T-helper 2 cell treated with Interferon-gamma antibody and Interleukin-4, amounts not matched to agents 100 ng/mL and 5 ng/mL, for 36 hours (primary cell): Measurements from ENCODE around the gene SARM1. TPM values are rescaled to one million over a fixed set of nuclear protein-coding genes. Genes with fewer than 3 reads are reported as not detected.

Experiments used
- intact Hi-C: fragments of 100-400 bp; cut with micrococcal nuclease; formaldehyde crosslinking; loops from one replicate; pipeline ENCODE4 v1.15.1; 2023
- total RNA-seq: library from RNA; stranded (reverse); gene quantifications from 2 replicates; pipeline ENCODE4 v1.2.3, GENCODE V29; 2022

SARM1 gene
- total RNA-seq, 1 donor from 2014 or later: 21.0 TPM

DNA sequence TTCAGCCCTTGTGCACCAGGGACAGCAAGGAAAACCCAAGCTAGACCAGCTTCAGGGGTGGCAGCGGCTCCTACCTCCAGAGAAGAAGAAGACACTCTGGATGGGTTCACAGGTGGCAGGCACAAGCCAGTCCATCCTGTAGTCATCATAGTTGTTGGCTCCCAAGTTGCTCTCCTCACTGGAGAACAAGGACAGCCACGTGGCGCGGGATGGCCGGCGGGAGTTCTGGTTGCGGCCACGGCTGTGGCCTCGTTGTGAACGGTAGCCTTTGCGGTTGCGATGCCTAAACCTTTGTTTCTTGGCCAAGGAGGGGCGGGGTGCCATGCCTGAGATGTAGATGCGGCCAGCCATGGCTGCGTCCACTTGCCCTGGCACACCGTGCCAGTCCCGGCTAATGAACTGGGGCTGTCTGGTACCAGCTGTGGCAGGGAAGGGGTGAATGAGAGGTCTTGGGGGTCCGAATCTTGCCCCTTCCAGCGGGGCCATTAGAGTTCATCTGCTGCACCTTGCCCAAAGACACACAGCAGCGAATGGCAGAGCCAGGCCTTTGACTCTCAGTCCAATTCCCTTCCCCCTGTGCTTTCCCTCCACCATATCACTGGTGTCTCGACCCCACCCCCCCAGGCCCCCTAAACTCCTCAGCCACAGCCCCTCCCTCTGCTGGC is 3.7 kb upstream of the SARM1 start:
- intact Hi-C loops: no loop called here

DNA sequence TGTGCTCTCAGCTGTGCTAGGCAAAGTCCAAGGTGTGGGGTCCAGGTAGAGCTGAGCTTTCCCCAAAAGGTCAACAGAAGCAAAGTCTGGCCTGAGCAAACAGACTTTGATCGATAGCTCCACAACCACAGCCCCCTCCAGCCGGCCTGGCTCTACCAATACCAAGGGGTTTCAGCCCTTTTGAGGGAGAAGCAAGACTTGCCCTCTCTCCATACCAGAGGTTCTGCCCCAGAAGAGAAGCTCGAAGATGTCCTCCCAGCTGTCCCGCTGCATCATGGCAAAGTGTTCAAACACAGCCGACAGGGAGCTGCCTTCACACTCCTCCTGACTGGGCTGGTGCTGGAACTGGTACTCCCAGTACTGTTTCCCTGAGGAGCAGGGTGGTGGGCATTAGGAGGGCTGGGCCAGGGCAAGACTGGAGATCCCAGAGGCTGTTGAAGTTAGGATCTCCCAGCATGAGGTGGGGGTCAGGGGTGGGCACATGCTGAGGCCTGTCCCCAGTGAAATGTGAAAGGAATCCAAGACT is 3.1 kb upstream of the SARM1 start:
- intact Hi-C loops: no loop called here

DNA sequence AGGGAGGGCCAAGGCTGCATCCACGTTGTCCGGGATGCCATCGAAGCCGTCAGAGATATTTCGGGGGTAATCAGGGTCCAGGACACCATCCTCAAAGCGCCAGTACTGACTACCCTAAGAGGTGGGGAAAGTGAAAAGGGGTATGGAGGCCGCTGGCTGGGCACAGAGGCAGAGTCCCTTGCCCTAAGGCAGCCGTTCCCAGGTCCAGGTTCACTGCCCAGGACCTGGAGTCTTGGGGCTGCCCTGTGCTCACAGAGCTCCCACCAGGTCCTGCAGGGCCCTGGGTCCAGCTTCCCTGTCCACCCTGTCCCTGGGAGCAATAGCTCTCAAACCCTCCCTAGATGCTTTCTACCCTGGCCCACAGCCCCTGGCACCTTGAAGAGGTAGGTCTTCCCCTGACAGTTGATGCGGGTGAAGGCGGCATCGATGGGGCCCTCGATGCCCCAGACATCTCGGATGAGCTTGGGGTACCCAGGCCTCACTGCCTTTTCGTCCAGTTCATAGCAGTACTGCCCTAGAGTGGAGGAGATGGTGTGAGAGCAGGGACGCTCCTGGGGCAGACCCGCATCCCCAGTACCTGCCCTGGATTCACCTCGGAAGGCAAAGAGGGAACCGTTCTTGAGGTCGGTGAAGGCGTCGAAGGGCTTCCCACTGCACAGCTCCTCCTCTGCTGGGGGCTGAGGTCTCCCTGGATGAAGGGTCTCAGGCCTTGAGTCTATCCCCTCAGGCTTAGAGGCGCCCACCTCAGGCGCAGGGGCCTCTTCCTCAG is 2.4 kb upstream of the SARM1 start:
- intact Hi-C loops: no loop called here

DNA sequence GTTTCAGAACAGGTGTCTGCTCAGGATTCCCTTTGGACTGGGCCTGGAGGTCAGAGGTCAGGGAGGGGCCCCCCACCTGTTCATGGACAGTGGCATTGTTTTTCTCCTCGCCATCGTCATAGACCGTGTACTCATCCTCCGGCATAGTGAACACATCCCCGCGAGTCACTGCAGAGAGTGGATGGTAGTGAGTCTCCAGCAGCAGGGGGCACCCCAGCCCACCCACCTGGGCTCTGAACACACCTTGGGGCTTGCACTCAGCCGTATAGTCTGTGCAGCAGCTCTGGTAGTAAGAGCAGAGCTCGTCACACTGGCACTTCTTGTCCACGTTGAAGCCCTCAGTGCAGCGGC is 1.8 kb upstream of the SARM1 start:
- intact Hi-C loops: loop anchor here (2.0 to 10.0 kb wide), 2 partner anchors 51 to 175 kb away; partner anchors contain the start of gene TMEM97

DNA sequence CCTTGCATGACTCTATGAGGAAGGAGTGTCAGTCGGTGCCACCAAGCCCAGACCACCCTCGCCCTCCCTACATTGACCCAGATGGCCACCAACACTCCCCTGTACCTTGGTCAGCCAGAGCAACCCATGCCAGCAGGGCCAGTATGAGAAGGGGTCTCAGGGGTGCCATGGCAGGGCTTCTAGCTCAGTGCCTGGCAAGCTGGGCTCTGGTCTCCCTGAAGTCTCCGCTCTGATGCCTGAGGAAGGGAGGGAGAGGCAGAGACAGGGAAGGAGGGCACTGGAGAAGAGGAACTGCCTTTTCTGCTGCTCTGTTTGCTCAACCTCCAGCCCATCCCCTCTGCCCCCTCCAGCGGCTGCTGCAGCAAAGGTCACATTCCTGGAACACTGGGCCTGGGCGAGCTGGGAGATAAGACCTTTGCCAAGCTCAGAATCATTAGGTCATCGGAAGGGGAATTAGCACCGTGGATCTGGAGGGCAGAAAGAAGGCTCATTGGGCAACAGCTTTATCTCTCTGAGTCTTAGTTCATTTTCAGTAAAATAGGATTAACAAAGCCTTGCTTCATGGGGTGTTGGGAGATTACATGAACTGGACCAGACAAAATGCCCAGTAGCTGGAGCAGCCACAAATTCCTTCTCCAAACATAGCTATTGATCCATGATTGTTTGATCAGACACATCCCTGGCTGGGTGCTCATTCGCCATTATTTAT is 1.3 kb upstream of the SARM1 start, which contains the start of gene VTN:
Gene VTN, minus strand, starts transcription at position 273 of the 709 bp plus-strand sequence. Its CDS starts 104 bp downstream, at position 169.
- intact Hi-C loops: loop anchor here (2.0 to 10.0 kb wide), 2 partner anchors 51 to 175 kb away; partner anchors contain the start of gene TMEM97

DNA sequence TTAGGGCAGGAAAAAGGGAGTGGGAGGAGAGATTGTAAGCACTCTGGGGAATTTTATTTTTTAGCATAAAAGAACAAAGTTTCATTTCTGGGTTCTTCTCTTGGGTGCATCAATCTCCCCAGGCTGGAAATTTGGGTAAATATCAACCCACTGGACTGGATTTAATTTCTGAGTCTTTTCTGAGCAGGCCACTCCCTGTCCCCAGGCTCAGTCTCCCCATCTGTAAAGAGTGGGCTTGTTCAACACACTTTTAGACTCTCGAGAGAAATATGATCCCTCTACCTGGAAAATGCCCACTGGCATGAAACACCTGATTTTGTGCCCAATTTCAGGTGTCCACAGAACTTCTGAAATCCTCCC is 770 bp upstream of the SARM1 start:
- intact Hi-C loops: loop anchor here (1.0 to 10.0 kb wide), 4 partner anchors 13 to 174 kb away; partner anchors contain the start of genes POLDIP2 and TMEM97

DNA sequence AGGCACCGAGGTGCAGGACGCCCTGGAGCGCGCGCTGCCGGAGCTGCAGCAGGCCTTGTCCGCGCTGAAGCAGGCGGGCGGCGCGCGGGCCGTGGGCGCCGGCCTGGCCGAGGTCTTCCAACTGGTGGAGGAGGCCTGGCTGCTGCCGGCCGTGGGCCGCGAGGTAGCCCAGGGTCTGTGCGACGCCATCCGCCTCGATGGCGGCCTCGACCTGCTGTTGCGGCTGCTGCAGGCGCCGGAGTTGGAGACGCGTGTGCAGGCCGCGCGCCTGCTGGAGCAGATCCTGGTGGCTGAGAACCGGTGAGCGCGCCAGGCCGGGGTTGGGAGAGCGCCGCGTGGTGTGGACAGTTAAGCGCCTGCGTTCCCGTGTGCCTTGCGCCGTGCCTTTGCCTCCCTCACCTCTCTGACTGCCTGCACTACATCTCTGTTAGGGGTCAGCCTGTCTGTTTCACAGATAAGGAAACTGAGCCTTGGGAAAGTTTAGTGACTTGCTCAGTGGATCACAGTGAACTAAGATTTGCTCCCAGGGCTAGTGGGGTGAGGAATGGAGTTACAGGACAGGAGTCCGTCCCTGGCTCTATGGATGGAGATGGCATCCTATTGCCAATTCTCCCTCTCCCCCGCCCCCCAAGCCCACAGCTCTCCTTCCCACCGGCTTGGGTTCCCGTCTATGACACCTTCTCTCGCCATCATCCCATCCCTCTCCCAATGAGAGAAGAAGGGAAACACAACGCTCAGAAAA is 880 bp downstream of the SARM1 start:
- intact Hi-C loops: loop anchor here (10.0 kb wide), 1 partner anchor 172 kb away; no protein-coding TSS in a partner anchor

DNA sequence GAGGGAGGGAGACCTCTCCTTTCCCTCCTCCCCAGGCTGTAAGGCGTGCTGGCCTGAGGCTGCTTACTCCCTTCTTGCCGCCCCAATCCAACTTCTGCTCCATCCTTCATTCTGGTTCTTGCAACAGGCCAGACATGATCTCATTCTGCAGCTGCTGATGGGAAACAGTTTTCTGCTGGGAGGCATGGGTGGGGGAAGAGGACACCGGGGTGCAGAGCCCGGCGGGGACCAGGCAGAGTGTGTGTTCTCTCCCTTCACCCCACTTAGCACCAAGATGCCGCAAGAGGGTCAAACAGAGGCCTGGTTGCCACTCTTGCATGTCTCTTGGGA is 1.4 kb downstream of the SARM1 start:
- intact Hi-C loops: loop anchor here (10.0 kb wide), 1 partner anchor 172 kb away; no protein-coding TSS in a partner anchor

DNA sequence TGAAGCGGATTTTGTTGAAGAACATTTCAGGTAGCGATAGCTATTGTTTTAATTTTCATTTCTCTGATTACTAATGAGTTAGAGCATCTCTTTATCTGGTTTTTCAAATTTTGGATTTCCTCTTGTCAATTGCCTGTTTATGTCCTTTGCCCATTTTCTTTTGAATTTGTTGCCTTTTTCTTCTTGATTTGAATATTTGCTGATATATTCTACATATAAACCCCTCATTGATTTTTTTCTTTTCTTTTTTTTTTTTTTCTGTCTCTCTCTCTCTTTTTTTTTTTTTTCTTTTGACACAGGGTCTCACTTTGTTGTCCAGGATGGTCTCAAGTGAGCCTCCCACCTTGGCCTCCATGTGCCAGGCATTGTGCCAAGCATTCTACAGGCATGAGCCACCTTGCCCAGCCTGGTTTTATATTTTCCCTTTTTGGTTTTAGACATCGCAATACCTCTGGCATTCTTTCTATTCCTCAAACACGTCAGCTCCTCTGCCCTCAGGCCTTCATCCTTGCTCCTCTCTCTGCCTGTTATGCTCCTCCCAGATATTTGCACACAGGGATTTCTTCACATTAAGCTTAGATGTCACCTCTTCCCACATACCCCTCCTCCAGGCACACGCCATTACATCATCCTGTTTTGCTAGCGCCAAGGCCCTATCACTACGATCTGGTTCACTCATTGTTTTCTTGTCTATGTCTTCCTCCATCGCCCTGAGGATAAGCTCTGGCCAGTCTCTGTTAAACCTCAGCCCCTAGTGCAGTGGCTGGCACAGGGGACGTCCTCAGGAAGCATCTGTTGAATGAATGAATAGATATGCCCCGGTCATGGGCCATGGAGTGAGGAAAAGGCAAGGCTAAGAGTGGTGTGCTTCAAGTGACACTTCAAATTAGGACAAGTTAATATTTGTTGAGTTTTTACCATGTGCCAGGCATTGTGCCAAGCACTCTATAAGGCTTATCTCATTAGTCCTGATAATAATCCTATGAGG is 8.6 kb downstream of the SARM1 start:
- intact Hi-C loops: loop anchor here (10.0 kb wide), 1 partner anchor 165 kb away; no protein-coding TSS in a partner anchor

DNA sequence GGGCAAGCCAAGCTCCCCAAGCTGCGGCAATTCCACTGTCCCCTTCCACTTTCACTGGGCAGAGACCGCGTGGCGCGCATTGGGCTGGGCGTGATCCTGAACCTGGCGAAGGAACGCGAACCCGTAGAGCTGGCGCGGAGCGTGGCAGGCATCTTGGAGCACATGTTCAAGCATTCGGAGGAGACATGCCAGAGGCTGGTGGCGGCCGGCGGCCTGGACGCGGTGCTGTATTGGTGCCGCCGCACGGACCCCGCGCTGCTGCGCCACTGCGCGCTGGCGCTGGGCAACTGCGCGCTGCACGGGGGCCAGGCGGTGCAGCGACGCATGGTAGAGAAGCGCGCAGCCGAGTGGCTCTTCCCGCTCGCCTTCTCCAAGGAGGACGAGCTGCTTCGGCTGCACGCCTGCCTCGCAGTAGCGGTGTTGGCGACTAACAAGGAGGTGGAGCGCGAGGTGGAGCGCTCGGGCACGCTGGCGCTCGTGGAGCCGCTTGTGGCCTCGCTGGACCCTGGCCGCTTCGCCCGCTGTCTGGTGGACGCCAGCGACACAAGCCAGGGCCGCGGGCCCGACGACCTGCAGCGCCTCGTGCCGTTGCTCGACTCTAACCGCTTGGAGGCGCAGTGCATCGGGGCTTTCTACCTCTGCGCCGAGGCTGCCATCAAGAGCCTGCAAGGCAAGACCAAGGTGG is 9.8 kb downstream of the SARM1 start:
- intact Hi-C loops: no loop called here

DNA sequence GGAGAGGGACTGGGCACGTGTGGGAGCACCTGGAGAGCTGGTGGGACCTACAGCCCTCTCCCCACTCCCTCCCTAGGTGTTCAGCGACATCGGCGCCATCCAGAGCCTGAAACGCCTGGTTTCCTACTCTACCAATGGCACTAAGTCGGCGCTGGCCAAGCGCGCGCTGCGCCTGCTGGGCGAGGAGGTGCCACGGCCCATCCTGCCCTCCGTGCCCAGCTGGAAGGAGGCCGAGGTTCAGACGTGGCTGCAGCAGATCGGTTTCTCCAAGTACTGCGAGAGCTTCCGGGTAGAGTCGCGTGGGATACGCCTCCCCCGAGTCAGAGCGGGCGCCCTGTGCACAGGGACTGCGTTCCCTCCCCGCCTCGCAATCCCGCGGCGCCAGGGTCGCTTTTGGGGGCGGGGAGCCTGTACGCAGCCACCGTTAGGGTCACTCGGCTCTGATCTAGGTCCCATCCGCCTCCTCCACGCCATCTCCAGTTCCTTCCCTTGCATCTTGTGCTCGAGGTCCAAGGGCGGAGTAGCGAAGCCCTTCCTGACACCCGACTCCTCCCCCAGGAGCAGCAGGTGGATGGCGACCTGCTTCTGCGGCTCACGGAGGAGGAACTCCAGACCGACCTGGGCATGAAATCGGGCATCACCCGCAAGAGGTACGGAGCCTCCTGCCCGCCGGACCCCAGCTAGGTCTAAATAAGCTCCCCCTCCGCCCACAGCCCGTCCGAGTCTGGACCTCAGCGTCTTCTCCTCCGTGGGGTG is 13.0 kb downstream of the SARM1 start:
- intact Hi-C loops: loop anchor here (1.0 kb wide), 2 partner anchors 13 to 27 kb away; partner anchors contain the start of genes POLDIP2 and SARM1

DNA sequence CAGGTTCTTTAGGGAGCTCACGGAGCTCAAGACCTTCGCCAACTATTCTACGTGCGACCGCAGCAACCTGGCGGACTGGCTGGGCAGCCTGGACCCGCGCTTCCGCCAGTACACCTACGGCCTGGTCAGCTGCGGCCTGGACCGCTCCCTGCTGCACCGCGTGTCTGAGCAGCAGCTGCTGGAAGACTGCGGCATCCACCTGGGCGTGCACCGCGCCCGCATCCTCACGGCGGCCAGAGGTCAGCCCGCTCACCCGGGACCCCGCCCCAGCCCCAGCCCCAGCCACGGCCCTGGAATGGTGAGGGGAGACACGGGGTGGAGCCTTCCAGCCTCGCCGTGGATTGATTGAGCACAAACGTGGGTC is 13.5 kb downstream of the SARM1 start:
- intact Hi-C loops: no loop called here

DNA sequence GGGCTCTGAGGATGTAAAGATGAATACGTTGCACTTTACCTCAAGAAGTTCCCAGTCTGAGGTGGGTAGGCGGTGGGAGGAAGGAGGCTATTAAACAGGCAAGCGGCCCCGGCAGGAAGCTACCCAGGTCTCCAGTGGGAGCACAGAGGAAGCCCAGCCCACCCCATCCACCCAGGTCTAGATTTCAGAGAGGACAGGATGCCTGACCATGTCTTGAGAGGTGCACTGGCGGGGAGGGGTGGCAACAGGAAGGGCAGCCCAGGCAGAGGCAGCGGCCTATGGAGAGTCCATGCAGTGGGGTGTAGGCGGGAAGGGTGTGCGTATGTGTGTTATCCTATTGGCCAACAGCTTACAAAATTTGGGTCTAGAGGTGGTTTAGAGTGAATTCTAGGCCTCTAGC is 13.9 kb downstream of the SARM1 start:
- intact Hi-C loops: no loop called here

DNA sequence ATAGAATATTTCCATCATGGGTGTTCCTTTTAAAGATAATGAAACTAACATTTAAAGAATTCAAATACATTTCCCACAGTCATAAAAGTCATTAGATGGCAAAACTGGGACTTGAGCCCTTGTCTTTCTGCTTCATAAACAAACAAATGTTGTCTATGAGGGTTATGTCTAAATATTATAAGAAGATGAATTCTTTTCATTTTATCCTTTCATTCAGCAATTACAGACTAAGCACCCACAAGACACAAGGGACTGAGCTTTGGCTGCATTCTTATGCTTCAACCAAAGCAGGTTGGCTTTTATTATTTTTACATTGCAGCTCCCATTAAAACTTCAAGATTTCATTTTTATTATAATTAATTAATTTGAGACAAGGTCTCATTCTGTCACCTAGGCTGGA is 14.9 kb downstream of the SARM1 start:
- intact Hi-C loops: no loop called here

DNA sequence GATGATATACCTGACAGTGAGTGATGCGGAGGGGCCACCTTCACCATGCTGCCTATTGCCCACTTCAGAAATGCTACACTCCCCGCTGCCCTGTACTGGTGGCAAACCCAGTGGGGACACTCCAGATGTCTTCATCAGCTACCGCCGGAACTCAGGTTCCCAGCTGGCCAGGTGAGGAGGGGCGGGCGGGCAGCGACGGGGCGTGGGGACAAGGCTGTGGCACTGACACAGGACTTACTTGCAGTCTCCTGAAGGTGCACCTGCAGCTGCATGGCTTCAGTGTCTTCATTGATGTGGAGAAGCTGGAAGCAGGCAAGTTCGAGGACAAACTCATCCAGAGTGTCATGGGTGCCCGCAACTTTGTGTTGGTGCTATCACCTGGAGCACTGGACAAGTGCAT is 16.6 kb downstream of the SARM1 start:
- intact Hi-C loops: no loop called here

DNA sequence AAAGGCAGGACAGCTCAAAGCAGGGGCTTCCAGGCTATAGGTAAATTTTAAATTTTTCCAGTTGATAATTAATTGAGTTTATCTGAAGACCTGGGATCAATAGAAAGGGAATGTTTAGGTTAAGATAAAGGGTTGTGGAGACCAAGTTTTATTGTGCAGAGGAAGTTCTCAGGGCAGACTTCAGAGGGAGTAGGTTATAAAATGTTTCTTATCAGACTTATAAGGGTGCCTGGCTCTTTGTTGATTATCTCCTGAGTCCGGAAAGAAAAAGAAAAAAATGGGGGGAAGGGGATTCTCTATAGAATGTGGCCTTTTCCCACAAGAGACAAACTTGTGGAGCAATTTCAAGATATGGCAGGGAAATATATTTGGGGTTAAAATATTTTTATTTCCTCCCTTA is 18.6 kb downstream of the SARM1 start:
- intact Hi-C loops: no loop called here

DNA sequence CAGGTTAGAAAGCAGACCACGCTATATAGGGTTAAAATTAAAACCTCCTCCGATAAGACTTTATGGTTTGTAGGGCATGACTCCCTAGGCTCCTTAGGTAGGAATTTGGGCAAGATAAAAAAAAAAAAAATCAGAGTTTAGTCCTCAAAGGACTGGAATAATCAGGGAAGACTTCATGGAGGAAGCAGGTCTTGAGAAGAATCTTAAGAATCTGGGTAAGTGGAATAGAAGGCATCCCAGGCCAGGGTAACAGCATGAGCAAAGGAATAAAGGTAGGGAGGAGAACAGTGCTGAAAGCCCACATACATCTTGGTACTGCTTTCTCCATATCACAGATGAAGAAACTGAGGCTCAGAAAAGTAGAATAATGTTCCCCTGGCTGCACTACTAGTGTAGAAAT is 19.1 kb downstream of the SARM1 start:
- intact Hi-C loops: no loop called here

DNA sequence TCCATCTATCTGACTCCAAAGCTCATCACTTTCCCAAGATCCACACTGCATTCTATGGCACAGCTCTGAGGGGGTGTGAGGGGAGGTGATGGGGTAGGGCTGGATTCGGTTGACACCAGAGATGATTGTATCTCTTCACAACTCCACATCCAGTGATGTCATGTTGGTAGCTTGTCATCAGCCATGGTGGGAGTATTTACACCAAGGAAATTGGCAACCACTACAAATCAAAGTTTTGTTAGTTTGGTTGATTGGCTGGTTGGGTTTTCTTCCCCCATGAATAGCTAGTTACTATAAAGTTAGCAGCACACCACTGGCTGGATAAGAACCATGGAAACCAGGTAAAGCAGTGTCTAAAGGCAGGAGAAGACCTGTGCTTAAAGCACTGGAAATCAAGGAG is 19.5 kb downstream of the SARM1 start:
- intact Hi-C loops: no loop called here

DNA sequence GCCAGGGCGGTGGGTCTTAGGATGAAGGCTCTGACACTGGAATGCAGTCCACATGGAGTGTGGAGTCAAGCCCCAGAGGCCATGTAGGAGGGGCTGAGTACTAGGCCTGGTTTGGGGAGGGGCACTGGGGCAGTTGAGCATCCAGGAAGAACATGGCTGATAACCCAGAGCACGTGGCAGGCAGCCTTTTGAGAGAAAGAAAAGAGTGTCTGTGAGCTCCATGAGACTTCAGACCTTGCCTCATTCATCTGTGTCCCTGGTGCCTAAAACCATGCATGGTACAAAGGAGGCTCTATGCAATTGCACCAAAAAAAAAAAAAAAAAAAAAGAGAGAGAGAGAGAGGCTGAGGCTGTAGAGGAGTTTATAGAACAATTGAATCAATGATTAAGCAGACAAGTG is 19.9 kb downstream of the SARM1 start:
- intact Hi-C loops: no loop called here
